Measurements from ENCODE around the gene JSRP1. TPM values are rescaled to one million over a fixed set of nuclear protein-coding genes. Genes with fewer than 3 reads are reported as not detected.

The JSRP1 gene
- total RNA-seq, 1 donor from 2014 or later = not detected

DNA sequence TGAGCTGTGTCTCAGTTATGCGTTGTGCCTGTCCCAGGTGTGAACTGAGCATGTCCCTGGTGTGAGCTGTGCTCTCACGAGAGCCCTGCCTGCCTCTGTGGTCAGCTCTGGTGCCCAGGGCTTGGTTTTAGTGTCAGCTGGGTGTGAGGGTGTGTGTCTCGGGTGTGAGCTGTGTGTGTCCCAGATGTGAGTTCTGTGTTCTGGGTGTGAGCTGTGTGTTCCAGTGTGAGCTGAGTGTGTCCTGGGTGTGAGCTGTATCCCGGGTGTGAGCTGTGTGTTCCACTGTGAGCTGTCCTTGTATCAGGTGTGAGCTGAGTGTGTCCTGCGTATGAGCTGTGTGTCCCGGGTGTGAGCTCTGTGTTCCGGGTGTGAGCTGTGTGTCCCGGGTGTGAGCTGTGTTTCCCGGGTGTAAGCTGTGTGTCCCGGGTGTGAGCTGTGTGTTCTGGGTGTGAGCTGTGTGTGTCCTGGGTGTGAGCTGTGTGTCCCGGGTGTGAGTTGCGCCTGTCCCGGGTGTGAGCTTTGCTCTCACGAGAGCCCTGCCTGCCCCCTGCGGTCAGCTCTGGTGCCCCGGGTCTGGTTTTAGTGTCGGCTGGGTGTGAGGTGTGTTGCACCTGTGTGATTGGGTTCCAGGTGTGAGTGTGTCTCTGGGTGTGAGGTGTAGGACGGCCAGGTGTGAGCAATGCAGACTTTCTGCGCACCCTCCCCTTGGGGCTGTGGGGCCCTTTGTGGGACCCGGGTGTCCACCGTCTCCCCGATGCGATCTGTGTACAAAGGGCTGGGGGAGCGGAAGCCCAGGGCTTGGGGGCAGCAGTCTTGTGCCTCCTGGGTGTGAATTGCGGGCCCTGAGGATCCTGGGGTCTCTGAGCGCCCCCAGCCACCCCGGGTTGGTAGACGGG lies 32.8 kb upstream of the JSRP1 start:
- H3K4me1 ChIP-seq = peaks cover 14 to 20% of the 10 kb centered on the region in 2 donors
- H3K4me3 ChIP-seq = peak overlapping the region in 1 of 2 donors; percentile 58
- H3K9me3 ChIP-seq = no peaks in the 10 kb centered on the region
- no peak overlapping the region for H3K27ac ChIP-seq
- H3K27me3 ChIP-seq = peaks cover 16% of the 10 kb centered on the region
- TF ChIP-seq, protein P1, sequence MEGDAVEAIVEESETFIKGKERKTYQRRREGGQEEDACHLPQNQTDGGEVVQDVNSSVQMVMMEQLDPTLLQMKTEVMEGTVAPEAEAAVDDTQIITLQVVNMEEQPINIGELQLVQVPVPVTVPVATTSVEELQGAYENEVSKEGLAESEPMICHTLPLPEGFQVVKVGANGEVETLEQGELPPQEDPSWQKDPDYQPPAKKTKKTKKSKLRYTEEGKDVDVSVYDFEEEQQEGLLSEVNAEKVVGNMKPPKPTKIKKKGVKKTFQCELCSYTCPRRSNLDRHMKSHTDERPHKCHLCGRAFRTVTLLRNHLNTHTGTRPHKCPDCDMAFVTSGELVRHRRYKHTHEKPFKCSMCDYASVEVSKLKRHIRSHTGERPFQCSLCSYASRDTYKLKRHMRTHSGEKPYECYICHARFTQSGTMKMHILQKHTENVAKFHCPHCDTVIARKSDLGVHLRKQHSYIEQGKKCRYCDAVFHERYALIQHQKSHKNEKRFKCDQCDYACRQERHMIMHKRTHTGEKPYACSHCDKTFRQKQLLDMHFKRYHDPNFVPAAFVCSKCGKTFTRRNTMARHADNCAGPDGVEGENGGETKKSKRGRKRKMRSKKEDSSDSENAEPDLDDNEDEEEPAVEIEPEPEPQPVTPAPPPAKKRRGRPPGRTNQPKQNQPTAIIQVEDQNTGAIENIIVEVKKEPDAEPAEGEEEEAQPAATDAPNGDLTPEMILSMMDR (IDR thresholded peaks at IDR 0.05) = no peak
- DNase-seq (ENCODE audit: low spot score in 2 of 2) = no peak
- intact Hi-C loops (cut with DNase I) = no loop called here
- no peaks in the 10 kb centered on the region for H3K36me3 ChIP-seq

DNA sequence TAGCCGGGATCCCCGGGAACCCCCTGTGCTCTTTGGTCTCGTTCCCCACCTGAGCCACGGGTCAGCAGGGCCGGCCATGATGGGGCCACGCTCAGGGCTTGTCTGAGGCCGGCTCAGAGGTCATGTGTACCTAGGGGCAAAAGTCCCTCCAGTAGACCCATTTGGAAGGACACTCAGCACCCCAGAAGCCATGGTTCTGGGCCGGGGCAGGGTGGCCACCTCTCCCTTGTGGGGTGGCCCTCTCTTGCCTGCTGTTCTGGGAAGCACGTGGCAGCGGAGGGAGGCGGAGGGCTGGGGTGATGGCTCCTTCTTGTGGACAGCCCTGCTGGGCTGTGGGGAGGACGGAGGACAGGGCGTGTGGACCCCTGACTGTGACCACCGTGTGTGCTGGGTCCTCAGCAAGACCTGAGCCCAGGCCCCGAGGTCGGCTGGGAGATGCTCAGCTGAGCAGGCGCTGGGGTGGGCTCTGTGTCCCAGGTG lies 32.2 kb upstream of the JSRP1 start:
- no peak overlapping the region for H3K27ac ChIP-seq
- no peak for DNase-seq (ENCODE audit: low spot score in 2 of 2)
- TF ChIP-seq, protein P1 (IDR thresholded peaks at IDR 0.05) = no peak
- peaks cover 12 to 16% of the 10 kb centered on the region in 2 donors for H3K4me1 ChIP-seq
- no peak overlapping the region for H3K4me3 ChIP-seq
- H3K9me3 ChIP-seq = no peaks in the 10 kb centered on the region
- H3K27me3 ChIP-seq = peaks cover 16% of the 10 kb centered on the region
- H3K36me3 ChIP-seq = no peaks in the 10 kb centered on the region
- intact Hi-C loops (cut with DNase I) = no loop called here

GRCh38 chr19:2287585-2288337 lies 31.5 kb upstream of the JSRP1 start:
- DNase-seq (ENCODE audit: low spot score in 2 of 2) = no peak
- H3K4me3 ChIP-seq = no peak overlapping the region
- intact Hi-C loops (cut with DNase I) = no loop called here
- TF ChIP-seq, protein P1 (IDR thresholded peaks at IDR 0.05) = no peak
- H3K4me1 ChIP-seq = peaks cover 12 to 16% of the 10 kb centered on the region in 2 donors
- peaks cover 16% of the 10 kb centered on the region for H3K27me3 ChIP-seq
- no peaks in the 10 kb centered on the region for H3K36me3 ChIP-seq
- H3K9me3 ChIP-seq = no peaks in the 10 kb centered on the region
- no peak overlapping the region for H3K27ac ChIP-seq

DNA sequence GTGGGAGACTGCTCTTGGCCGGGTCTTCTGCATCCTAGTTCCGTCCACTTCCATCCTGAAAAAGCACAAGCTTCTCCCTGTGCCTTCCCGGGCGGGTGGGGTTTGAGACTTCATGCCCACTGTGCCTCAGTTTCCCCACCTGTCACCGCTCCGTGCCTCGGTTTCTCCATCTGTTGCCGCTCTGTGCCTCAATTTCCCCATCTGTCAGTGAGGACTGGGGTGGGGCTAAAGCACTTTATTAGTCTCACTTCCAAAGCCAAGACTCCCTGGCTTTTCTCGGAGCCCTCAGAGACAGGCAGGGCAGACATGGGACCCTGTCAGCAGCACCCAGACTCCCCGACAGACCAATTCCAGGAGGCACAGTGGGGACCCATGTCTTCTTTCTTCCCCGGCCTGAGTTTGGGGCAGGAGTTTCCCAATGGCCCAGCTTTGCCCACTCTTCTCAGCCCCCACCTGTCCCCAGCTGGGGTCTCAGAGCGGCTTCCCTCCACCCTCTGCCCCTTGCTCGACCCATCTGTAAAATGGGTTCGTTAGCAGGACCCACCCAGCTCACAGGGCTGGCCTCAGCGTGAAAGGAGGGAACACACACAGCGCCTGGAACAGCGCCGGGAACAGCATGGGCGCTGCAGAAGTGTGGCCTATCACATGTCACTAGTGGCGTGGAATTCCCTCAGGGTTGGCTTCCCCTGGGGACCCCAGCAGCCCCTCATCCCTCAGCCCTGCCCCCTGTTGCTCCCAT lies 30.4 kb upstream of the JSRP1 start:
- DNase-seq (ENCODE audit: low spot score in 2 of 2) = no peak
- Histone ChIP-seq H3K27me3 (peaks cover 16% of the 10 kb centered on the region), H3K27ac (no peak overlapping the region), H3K9me3 (no peaks in the 10 kb centered on the region), H3K4me1 (peaks cover 15 to 16% of the 10 kb centered on the region in 2 donors), H3K36me3 (no peaks in the 10 kb centered on the region), H3K4me3 (no peak overlapping the region)
- intact Hi-C loops (cut with DNase I) = no loop called here
- TF ChIP-seq, protein P1 (IDR thresholded peaks at IDR 0.05) = no peak

GRCh38 chr19:2283835-2284507 lies 27.8 kb upstream of the JSRP1 start:
- H3K9me3 ChIP-seq = no peaks in the 10 kb centered on the region

More at GRCh38 chr19:2283835-2284507, 27.8 kb upstream of the JSRP1 start:
- Histone ChIP-seq H3K27ac (no peak overlapping the region), H3K27me3 (no peaks in the 10 kb centered on the region), H3K4me1 (peaks cover 0 to 2% of the 10 kb centered on the region in 2 donors), H3K4me3 (no peak overlapping the region), H3K36me3 (no peaks in the 10 kb centered on the region)
- DNase-seq (ENCODE audit: low spot score in 2 of 2) = no peak
- TF ChIP-seq, protein P1 (IDR thresholded peaks at IDR 0.05) = no peak
- intact Hi-C loops (cut with DNase I) = no loop called here

Measured in ascending aorta (tissue), 2 donors.